GM20431 (cell line): ENCODE data around the gene ANKRD34A.

ENCODE experiments used
- in situ Hi-C: fragments of 300-500 bp; cut with MseI, MboI; formaldehyde crosslinking; loops from one replicate; pipeline ENCODE4 v1.15.0; 2020; ENCODE audit warnings: low sequenced_read_pairs; ENCODE audit not compliant: unreplicated experiment

Gene ANKRD34A

DNA sequence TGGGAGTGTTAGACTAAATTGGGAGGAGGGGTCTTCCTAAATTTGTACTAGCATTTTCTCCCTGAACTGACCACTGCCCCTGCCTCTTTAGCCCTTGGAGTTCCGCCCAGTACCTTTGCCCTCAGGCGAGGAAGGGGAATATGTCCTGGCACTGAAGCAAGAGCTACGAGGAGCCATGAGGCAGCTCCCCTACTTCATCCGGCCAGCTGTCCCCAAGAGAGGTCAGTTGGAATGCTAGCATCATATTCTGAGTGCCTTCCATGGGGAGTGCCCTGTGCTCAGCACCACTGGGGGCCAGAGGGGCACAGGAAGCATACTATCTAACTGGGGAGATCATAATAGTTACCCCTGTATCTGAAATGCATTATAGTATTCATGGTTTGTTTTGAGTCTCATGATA lies 10.8 kb upstream of the ANKRD34A start:
- in situ Hi-C loops = loop anchor here (10.0 kb wide), 1 partner anchor 50 kb away; the partner anchor contains the start of gene HJV

GRCh38 chr1:145974721-145975120 lies 10.3 kb upstream of the ANKRD34A start:
- in situ Hi-C loops = loop anchor here (10.0 kb wide), 1 partner anchor 50 kb away; the partner anchor contains the start of gene HJV

DNA sequence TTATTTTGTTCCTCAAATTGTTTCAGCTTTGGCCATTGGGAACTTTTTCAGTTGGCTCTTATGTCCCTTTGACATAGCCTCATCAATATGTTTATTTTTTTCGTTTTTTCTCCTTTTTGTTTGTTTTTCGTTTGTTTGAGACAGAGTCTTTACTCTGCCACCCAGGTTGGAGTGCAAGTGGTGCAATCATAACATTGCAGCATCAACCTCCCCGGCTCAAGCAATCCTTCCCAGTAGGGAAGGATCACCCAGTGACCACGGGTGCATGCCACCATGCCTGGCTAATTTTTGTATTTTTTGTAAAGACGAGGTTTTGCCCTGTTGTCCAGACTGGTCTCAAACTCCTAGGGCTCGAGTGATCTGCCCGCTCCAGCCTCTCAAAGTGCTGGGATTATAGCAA lies 8.2 kb upstream of the ANKRD34A start:
- in situ Hi-C loops = loop anchor here (10.0 kb wide), 1 partner anchor 52 kb away; the partner anchor contains the start of gene HJV

GRCh38 chr1:145967288-145967687 lies 2.9 kb upstream of the ANKRD34A start:
- in situ Hi-C loops = no loop called here

DNA sequence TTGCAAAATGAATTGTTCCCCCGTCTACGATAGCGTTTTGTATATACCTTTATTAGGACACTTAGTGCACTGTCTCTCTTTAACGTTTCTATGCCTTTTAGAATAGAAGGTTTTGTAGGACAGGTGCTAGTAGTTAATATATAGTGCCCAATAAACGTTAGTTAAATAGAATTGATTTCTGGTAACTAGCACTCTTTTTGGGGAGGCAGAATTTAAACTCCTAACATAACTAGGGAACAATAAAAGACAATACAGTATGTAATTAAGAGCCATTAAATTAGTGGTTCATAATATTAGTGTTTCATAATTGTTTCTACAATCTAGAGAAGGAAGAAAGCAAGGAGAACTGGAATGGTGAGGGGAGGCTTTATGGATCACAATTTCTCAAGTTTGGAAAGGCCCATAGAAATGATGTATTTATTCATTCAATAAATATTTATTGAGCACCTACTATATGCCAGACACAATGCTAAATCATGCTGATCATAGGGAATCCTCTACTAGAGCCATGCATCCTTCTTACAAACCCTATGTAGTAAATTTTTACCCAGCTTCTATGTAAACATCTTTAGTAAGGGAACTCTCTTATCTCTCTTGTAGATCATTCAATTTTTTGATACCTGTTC lies 857 bp upstream of the ANKRD34A start:
- in situ Hi-C loops = no loop called here

DNA sequence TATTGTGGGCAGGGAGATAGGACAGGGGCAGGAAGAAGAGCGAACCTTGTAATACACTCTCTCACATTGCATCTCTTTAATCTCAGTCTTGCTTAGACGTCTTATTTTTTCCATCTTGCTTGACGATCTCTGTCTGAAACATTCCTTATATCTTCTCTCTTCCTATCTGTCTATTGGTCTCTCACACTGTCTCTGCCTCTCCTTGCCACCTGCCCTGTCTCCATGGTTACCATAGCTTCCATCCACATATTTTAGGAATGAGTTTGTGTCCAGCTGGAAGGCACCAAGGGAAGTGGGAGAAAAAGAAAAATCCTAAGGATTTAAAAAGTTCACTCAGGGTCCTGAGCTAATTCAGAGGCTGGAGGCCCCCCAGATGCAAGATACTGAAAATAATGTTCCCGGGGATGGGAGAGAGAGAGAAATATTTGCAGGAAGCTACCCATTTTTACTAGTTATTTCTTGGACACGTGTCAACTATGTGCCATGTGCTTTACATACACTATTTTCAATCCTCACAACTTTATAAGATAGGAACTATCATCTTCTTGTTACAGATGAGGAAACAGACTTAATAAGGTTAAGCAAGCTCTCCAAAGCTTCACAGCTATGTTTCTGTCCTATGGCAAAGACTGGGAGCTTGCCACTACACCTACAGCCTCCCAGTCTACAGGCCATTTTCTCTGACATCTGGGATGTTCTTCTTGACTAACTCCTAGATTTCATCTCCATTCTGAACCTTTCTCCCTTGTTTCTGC lies 933 bp downstream of the ANKRD34A start:
- in situ Hi-C loops = no loop called here

- in situ Hi-C loops = no loop called here
These were observed 1.9 kb downstream of the ANKRD34A start for GRCh38 chr1:145962157-145963102.

DNA sequence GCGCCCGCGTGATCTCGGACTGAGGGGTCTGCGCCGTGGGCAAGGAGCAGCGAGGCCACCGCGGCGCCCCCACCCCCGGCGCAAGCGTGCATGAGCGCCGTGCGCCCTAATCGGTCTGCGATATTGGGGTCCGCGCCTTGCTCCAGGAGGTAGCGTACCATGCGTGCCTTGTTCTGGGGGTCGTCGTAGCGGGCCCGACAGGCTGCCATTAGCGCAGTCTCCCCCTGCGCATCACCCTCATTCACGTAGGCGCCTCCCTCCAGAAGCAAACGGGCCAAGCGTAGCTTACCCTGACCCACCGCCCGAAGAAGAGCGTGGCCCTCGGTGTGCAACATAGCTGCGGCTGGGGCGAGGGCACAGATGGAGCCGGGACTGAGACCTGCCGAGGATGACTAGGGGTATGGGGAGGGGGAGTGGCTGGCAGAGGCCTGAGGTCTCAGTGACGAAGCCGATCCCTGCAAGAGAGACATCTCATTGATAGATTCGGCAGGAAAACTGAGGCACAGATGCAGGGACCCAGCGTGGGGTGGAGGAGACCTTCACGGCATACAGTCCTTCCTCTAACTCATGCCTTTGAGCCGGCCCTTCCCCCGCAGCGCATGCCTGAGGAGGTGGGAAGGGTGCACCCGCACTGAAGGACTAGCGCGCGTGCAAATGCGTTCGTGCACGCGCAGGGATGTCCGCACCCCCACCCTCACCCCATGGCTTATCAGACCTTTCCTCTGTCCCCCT lies 2.8 kb downstream of the ANKRD34A start:
- in situ Hi-C loops = no loop called here

DNA sequence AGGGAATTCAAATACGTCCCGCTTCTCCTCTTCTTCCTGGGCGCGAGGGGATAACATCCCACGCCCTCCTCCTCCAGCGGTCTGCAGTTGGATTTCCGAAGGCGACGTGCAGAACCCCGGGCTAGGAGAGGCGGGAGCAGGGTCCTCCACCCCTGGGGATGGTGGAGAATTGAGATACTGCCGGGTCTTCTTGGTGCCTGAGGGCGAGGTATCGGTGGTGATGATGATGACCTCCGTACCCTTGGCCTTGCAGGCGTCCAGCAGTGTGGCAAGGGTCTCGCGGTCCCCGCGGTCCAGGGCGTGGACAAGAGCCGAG lies 3.3 kb downstream of the ANKRD34A start:
- in situ Hi-C loops = no loop called here

DNA sequence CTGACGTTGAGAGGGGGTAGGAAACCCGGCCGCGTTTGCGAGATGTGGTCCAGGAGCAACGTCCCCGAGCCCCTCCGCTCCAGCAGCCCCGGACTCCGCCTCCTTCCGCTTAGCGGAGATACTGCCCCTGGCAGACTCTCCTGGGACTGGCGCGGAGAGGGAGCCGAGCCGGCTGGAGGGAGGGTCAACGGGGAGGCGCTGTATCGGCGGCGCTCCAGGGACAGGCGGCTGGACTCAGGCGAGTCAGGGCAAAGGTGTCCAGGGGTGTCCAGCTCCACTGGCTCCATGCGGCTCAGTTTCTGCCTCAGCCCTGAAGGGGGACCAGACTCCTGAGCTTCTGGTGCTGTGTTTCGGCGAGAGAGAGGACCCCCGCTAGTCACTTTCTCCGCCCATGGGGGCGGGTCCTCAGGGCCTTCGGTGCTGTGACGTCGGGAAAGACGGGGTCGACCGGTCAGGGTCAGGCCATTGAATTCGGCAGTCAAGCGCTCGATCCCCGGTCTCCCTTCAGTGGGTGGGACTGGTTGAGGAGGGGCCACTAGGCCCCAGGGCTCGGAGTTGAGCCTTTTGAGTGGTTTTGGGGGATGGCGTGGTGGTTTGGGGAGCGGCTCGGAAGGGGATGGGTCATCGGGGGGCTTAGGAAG lies 3.8 kb downstream of the ANKRD34A start:
- in situ Hi-C loops = no loop called here

DNA sequence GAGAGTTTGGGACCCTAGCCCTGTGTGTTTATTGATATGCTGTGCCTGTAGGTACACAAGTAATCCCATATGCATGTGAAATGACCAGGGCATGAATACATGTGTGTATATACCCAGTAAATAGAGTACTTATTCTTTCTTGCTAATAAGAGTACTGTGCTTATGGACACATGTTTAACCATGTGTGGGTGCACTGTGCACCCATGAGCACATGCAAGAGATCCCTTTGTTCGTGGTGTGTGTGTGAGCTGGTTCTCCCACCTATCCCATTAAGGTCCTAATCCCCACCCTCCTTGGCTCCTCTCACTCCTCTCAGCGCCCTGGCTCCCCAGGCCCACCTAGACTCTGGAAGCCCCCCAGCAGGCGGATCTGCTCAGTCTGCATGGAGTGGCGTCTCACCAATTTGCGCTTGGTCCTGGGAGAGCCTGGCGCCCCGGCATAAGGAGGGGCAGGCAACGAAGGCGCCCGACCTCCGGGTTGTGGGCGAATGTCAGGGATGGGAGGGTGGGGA lies 4.4 kb downstream of the ANKRD34A start:
- in situ Hi-C loops = no loop called here

- in situ Hi-C loops = no loop called here
These were observed 5.0 kb downstream of the ANKRD34A start for GRCh38 chr1:145959333-145959732.

DNA sequence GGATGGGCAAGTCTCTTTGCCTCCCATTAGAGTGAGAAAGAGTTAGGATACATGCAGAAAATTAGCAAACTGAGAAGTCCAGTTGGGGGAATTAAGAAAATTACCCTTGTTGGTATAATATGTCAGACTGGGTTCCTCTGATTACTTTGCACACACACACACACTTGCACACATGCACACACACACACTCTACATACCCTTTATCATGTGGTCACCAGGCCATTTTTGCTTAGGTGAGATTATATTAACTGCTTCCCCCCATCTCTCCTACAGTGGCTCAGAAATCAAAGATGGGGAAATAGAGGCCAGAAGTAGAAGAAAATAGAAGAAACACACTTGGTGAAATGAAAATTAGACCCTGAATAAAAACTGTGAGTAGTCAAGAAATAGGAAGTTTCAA lies 5.6 kb downstream of the ANKRD34A start:
- in situ Hi-C loops = no loop called here

- in situ Hi-C loops = no loop called here
These were observed 6.7 kb downstream of the ANKRD34A start, which contains the start of gene LIX1L for GRCh38 chr1:145957443-145958319. Gene LIX1L (minus strand): TSS chr1:145958017. CDS start chr1:145957927, 90 bp downstream.

DNA sequence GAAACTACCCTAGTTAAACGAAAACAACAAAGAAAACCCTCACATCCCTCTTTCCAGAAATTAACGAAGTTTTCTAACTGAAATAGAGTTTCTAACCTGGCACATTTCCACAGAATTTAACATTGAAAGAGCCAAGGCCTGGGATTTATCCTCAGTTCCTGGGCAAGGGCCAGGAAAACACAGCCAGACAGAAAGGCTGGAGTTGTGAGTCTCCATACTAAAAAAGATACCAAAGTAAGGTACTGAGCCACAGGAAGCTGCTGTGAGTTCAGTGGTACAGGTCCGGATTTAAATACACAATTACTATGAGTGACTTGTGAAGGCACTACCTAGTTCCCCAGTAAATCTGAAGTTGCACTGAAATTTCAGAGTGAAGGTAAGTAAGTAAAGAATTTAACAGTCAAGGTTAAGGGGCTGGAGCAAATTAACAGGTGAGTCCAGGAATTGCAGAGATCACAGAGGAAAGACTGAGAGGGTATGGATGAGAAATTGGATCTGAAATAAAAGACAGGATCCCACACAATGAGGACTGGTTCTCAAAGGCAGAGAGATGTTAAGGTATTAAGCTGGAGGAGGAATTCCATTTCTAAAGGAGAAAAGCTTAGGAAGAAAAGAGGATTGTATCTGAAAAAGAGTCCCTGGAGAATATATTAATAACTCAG lies 7.5 kb downstream of the ANKRD34A start:
- in situ Hi-C loops = no loop called here

GRCh38 chr1:145956361-145956760 lies 8.0 kb downstream of the ANKRD34A start:
- in situ Hi-C loops = no loop called here

DNA sequence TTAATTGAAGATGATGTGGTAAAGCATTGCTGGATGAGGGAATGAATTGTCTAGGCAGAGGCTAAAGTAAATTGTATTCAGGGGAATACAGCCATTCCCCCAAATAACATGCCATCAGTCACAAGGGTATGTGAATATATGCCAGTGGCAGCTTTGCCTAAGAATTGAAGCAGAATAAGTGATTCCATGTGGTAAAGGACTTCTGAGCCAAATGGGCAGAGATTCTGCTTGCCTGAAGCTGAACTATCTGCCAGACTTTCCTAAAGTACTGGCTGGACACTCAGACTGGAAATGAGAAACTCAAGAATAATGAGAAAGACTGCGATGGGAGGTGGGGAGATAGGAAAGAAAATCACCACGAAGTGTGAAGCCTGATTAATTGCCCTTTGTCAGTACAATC lies 8.9 kb downstream of the ANKRD34A start:
- in situ Hi-C loops = no loop called here

- in situ Hi-C loops = no loop called here
These were observed 10.5 kb downstream of the ANKRD34A start for GRCh38 chr1:145953861-145954260.
